NCI-H510A treated with DMSO at 0.1 percent for 48 hours (cell line): ENCODE data around the gene CLCN6.

Experiments
- DNase-seq: peaks from one replicate; lab custom pipeline; 2025; lab: John Stamatoyannopoulos, UW

CLCN6 gene

DNA sequence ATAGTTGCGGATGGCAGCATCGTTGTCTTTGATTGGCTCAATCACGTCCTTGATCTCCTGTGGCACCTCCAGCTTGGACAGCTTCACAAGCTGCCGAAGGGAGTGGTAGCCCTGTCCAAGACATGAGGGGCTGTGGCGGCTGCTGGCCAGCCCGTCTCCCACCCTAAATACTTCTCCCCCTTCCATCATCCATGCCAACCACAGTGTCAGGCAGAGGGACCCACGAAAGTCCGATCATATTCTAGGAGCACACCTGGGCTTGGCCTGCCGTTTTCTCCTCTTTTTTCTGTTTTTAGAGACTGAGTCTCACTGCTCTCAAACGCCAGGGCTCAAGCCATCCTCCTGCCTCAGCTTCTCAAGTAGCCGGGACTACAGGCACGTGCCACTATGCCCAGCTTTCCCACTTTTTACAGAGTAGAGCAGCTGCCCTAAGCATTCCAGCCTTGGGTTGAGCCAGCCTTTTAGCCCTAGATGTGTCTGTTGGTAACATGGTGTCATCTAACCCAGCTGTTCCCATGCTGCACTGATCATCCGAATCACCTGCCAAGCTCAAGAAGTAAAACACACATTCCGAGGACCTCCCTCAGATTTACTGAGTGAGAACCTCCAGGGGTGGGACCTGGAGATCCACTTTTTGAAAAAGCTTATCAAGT is 10.6 kb upstream of the CLCN6 start:
- no peak for DNase-seq

DNA sequence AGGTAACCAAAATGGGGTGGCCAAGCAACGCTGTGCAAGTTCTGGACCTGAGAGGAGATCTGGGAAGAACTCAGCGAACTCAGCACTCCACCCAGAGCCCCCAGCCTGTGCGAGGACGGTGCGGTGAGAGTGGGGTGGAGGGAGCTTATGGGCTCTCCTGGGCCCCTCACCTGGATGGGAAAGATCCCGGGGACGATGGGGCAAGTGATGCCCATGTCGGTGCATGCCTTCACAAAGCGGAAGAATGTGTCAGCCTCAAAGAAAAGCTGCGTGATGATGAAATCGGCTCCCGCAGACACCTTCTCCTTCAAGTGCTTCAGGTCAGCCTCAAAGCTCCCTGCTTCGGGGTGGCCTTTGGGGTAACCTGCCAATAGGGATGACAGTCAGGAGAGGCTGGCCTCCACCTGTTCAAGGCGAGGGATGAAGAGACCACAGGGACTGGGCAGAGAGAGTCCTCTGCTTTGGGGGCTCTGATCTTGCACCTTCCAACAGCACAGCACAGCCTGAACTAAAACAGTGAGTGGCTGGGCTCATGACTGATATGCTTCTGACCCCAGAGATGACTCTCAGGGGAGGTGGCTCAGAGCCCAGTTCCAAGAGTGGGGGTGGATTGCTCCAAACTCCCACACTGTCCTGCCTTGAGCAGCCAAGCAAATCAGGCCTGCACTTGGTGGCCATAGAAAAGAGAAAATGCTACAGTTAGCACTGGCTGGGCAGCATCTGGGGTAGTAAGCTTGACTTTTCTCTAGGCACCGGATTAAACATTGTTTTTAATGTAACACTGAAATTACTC is 9.8 kb upstream of the CLCN6 start:
- DNase-seq = no peak

DNA sequence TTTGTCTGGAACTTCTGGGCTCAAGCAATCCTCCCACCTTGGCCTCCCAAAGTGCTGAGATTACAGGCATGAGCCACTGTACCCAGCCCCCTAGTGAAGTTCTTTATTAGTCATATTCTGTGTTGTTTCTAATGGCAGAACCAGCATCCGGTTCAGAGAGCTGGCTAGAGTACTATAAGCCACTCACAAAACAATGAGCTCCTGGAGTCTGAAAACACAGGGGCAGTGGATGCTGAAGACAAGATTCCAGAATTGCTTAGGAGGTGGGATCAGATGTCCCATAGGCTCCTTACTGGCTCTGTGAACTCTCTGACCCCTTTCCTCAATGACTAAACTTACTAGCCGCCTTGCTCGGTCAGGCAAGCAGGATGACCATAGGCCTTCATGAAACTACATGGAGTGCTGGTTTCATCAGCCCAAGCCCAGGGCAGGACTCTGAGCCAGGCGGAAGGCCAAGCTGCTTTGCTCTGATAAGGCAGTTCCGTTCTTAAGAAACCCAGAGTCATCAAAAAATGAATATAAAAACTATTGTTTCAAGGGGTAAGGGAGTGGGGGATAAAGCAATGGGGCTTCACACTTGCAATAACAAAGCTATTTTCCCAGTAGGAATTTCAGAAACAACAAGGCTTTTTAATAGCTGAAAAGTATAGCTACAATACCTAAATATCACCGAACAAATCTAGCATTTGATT is 8.3 kb upstream of the CLCN6 start:
- DNase-seq = no peak

DNA sequence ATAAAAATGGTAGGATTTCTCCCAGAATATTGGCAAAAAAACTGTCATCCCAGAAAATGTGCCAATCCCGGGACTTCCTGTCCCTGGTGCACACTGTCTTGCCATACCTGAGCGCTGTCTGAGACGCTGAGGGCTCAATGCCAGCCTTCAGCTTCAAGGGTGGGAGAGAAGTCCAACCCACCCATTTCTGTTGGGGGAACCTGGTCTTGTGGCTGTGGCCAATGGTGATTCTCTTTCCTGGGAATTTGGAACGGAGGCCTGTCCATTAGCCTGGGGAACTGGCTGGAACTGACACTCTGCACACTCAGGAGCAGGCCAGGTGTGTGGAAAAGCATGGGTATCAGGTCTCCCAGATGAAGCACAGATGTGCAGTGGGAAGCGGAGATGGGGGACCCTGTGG is 6.9 kb upstream of the CLCN6 start:
- no peak for DNase-seq

DNA sequence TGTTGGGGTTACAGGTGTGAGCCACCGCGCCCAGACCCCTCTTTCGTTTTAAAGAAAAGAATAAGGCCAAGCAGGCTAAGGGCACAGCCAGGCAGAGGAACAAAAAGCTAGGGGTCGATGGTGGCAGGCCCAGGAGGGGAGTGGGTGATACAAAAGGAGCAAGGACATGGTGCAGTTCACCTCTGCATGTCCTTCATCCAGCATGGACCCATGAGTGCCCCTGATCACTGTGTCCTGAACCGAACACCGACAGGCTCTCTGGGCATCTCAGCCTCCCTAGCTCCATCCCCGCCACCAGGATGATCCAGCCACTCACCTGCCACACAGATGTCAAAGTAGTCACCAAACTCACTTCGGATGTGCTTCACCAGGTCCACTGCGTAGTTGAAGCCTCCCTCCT is 6.1 kb upstream of the CLCN6 start:
- no peak for DNase-seq

DNA sequence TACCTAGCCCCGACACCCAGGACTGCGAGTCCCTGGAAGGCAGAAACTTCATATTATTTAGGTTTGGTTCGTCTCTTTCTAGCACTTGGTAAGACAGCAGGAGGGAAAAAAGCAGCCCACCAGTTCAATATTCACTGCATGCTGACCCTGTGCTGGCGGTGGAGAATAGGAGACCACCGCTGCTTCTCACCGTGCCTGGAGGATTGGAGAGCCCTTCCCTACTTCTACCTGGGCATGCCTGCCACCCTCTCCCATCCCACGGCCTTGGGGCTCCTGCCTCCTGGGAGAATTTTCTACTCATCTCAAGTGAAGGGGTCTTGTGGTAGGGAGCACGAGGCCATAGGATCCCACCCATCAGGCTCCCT is 5.6 kb upstream of the CLCN6 start:
- no peak for DNase-seq

DNA sequence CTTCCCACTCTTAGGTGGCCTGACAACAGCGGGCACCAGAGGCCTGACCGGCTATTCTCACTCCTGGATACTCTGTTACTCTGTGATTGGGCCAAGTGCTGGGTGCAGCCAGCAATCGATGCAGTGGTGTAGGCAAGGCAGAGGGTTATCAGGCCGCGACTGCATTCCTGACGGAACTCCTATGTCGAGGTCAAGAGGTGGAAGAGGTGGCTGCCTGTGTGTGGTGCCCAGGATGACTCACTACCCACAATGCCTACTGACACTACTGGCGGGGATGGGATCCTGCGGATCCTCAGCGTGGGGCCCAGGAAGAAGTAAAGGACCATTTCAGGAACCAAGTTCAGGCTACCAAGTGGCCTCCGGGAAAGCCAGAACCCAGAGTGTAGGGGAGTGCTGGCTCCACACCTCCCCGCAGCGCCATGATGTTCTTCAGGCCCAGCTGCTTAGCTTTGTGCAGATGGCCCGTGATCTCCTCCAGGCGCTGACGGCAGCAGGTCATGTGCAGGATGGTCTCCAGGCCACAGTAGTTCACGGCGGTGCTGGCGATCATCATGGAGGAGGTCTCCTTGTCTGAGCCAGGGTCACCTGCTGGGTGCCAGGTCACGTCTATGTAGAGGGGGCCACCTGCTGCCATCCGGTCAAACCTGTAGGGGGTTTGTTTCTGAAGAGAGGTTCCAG is 5.1 kb upstream of the CLCN6 start:
- no peak for DNase-seq

DNA sequence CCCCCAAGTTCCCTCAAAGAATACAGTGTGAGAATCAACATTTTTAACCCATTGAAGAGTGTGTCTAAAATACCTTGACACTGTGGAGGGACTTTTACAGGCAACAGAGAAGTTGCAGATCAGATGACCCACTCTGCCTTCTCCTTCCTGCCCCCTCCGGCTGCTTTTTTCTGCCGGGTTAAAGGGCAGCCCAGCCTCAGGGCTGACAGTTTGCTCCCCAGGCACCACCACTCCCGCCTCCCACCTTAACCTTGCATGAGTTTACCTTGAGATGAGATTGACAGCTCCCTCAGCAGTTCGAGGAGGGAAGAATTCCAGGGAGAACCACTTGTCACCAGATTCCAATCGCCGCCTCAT is 3.4 kb upstream of the CLCN6 start:
- DNase-seq = no peak

DNA sequence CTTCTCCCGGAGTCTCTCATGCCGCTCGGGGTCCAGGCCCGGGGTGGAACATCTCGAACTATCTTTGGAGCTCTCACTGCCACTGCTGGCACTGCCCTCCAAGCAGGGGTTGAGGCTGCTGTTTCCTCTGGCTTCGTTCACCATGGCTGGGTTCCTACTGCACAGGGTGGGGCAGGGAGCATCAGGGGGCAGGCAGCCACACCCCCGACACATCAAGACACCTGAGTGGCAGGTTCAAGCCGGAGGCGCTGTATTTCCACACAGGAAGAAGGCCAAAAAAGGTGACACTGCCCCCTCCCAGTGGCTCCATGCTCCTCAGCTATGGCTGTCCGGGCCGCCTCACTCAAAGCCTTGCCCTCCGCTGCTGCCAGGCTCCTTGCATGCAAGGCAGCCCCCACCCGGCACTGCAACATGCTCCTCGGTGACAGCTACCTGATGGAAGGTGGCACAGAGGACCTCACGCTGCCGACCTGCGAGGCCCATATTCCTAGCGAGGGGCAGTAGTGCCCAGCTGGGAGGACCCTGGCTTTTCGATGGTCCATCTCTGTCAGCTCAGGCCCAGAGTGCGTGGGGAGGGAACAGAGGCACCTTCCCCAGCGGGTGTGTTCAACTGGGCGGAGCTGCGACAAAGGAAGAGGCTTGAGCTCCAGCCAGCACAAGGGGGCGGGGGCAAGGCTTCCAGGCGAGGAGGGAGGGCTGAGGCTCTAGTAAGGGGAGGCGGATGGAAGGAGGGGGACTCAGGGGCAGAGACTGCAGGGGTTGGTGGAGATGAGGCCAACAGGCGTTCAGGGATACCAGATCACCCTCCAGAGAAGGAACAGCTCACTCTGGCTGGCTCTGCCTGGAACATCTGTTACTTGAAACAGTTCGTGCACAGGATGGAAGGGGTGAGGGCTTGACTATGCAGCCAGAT is 2.8 kb upstream of the CLCN6 start:
- DNase-seq = peak; percentile 99

DNA sequence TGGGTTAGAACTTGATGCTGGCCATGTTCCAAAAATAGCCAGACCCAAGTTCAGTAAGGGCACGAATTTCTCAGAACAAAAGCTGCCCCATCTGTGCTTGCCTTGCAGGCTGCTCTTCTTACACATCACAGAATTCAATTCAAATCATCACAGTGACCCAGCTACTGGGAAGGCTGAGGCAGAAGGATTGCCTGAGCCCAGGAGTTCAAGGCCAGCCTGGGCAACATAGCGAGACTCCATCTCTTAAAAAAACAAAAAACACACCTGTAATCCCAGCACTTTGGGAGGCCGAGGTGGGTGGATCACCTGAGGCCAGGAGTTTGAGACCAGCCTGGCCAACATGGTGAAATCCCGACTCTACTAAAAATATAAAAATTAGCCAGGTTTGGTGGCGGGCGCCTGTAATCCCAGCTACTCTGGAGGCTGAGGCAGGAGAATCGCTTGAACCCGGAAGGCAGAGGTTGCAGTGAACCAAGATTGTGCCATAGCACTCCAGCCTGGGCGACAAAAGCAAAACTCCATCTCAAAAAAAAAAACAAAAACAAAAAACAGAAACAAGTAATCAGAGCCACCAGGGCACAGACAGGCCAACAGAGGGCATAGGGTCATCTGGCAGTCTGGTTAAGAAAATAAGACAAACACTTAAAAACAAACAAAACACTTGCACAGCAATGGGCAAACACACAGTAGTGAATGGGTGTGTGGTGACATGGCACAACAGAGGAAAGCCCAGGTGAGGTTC is 1.9 kb upstream of the CLCN6 start:
- DNase-seq = peak; percentile 27

DNA sequence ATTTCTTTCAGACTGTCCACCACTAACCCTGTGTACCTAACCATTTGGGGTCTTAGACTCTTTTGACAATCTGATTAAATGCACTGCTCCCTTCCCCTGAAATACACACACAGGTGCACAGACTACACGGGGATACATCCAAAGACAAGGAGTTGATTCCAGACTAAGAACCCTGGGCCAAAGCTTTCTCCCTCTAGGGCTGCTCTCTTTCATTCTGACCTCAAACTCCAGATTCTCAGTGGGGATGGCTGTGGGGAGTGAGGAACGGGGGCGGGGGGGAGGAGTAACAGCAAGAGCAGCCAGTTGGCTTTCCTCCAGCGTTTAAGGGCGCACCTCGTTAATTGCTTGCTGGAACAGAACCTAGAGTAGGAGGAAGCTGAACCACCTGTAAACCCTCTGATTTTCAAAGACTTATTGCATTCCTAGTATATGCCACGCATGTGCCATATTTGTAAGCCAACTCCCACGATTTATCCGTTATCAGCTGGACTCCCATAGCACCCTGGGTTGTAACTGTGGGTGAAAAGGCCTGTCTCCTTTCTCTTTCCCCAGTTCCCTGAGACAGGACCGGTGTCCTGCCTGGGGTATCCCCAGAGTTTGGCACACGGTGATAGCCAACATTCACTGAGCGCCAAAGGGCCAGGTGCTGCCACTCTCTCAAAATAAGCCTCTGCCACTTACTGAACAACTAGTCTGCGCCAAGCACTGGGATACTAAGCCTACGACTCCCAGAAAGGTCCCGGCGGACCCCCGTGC is 1.1 kb upstream of the CLCN6 start:
- DNase-seq = peak; percentile 68

DNA sequence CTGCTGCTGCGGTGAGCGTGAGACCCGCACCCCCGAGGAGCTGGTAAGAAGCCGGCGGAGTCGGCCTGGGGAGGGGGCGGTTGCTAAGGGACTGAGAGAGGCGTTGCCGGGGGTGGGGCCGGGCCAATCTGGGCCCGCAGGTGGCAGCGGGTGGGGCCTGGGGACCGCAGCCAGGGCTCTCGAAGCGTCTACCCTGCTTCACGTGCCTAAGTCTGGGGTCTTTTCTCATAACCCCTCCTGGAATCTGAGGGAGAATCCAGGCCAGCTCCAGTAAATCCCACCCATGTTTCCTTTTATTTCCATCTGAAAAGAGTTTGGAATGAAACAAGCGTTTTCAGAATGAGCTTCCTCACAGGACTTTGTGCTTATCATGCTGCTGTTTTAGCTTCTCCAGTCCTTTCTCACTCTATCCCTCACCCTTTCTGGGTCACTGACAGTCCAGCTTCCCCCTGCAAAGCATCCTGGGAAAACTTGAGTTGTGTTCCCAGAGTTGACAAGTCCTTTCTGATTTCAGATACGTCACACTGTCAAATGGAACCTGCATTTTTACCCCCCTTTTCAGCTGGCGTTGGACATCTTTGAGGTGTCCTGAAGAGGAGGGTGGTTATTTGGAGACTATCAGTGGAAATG is 431 bp downstream of the CLCN6 start:
- DNase-seq = no peak

DNA sequence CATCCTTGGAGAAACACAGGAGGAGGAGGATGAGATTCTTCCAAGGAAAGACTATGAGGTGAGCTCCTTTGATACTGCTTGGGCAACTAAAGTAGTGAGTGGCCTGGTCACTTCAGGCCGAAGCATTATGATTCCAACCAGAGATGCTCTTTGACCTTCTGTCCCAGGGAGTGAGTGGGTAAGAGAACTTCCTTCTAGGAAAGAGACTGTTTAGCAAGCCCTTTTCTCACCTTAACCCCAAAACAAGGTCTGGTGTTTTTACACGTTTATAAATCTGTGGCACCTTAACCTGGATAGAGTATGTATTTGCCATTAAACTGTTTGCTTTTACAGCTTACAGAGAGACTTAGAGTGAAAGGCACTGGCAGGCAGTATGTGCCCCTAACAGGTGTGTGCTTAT is 1.1 kb downstream of the CLCN6 start:
- DNase-seq = no peak

DNA sequence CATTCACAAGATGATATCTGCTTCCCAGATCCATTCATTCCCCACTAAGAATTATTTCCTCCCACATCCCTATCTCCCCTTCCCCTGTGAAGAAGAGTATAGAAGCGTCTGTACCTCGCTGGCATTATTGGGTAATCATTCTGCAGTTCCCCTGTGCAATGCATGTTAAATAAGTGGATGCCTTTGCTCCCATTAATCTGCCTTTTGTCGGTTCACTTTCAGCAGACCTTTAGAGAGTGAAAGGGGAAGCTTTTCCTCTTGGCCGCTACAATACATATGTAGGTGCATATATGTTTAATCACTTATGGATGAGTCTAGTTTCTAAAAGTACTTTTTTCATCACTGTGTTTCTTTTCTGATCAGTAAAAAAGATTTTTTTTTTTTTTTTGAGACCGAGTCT is 7.0 kb downstream of the CLCN6 start:
- no peak for DNase-seq

DNA sequence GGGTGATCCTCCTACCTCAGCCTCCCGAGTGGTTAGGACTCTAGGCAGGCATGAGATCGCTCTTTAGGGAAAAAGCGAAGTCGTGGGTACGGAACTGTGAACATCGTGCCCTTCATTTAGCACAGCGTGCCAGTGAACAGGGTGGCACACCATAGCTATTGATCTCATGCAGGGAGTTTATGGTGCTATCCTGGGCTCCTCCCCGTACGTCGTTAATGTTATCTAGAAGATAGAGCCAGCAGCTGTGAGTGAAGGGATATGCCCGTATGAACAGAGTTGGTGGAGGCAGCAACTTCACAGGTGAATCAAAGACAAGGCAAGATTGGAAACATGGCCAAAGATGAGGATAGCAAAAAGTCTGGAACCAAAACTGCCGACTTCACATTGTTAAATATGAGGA is 11.2 kb downstream of the CLCN6 start:
- no peak for DNase-seq

DNA sequence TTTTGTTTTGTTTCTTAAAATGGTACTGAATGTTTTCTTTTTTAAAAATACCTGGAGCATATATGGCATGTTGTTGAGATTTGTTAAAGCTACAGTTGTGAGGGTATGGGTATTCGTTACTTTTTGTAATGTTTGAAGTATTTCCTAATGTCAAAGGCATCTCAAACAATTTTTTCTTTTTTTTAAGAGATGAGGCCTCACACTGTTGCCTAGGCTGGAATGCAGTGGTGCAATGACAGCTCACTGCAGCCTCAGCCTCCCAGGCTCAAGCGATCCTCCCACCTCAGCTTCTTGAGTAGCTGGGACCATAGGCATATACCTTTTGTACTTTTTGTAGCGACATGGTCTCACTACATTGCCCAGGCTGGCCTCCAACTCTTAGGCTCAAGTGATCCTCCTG is 16.1 kb downstream of the CLCN6 start:
- no peak for DNase-seq

DNA sequence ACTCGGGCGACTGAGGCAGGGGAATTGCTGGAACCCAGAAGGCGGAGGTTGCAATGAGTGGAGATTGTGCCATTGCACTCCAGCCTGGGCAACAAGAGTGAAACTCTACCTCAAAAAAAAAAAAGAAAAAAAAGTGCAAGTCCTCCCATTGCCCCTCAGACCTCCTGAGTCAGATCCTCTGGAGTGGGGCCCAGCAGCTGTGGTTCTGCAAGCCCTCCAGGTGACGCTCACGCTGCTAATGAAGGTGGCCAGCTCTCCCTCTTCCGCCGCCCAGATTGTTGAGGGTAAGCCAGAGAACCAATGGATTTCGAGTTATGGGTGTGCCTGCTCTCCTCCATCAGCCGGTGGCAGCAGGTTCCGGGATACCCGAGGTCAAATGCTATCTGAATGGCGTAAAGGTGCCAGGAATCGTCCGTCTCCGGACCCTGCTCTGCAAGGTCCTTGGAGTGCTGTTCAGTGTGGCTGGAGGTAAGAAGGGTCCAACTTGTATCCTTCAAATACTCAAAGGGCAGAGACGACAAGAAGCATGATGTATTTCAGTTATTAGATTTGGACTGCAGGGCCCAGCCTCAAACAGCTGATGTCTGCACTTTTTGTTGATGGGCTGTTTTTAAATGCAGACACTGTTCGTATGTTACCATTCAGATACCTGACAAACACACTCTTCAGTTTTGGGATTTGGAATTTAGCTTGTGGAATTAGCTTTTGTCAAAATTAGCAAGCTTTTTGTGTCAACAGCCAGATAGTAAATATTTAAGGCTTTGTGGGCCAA is 17.6 kb downstream of the CLCN6 start:
- DNase-seq = no peak

DNA sequence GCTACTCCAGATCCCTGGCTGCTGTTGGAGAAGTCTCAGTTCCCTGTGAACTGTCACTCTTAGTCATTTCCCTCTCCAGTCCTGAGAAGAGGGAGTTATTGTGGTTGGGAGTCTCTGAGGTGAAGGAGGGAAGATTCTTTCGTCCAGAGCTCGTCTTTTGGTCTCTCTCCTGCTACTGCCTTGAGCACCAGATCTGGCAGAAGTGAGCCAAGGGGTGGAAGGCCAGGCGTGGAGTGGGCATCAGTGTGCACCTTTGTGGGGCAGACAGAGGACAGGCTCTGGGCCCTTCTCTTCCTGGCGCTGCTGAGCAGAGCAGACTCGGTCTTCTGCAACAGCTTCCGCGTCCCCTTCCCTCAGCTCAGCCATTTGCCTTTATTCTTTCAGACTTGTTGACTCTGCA is 19.1 kb downstream of the CLCN6 start:
- DNase-seq = no peak

DNA sequence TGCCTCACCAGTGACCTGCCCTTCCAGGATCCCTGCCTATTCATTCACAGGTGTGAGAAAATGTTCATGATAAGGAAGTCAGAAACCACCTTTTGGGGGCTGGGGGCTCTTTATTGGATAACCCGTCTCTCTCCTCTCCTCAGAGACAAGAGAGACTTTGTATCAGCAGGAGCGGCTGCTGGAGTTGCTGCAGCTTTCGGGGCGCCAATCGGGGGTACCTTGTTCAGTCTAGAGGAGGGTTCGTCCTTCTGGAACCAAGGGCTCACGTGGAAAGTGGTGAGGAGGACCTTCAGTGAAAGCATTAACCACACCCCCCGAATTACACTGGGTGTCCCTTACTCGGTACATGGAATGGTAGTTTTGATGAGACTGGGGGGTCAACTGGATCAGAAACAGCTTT is 21.0 kb downstream of the CLCN6 start:
- no peak for DNase-seq
